Suprapubic skin (tissue), 4 donors: ENCODE data around the gene PDE11A. TPM values are rescaled to one million over a fixed set of nuclear protein-coding genes. Genes with fewer than 3 reads are reported as not detected.

Source experiments
- DNase-seq, 2 donors: peaks; one replicate each; pipeline ENCODE4 v3.0.0-alpha.2; 2019; ENCODE audit warnings: low spot score in 2 of 2
- H3K27ac ChIP-seq: fragments of 200-600 bp; sonication (generic); one replicate; pipeline ENCODE4 v1.5.1; 2019
- H3K27me3 ChIP-seq: fragments of 200-600 bp; sonication (generic); one replicate; pipeline ENCODE4 v1.5.1; 2019
- H3K36me3 ChIP-seq: fragments of 200-600 bp; sonication (generic); one replicate; pipeline ENCODE4 v1.5.1; 2019
- H3K4me1 ChIP-seq: fragments of 200-600 bp; sonication (generic); one replicate; pipeline ENCODE4 v1.5.1; 2019
- H3K4me3 ChIP-seq: fragments of 200-600 bp; sonication (generic); one replicate; pipeline ENCODE4 v1.5.1; 2019; ENCODE audit warnings: mild to moderate bottlenecking
- H3K9me3 ChIP-seq: fragments of 200-600 bp; sonication (generic); one replicate; pipeline ENCODE4 v1.5.1; 2019
- CTCF ChIP-seq, 2 donors: fragments of 200-600 bp in 1 of 2; fragments of 450-650 bp in 1 of 2; sonication (generic) in 1 of 2; IDR thresholded peaks; one replicate each; pipeline ENCODE4 v1.5.1; 2016 to 2019; ENCODE audit warnings: antibody characterized with exemption in 2 of 2, mild to moderate bottlenecking in 1 of 2, moderate library complexity in 1 of 2
- EP300 ChIP-seq: sonication (generic); formaldehyde crosslinking; IDR thresholded peaks from one replicate; pipeline ENCODE4 v1.6.1; 2017; ENCODE audit warnings: antibody characterized with exemption
- POLR2A ChIP-seq, 2 donors: fragments of 450-650 bp; IDR thresholded peaks; one replicate each; pipeline ENCODE4 v1.6.1; 2017; ENCODE audit warnings: antibody characterized with exemption in 2 of 2, mild to moderate bottlenecking in 2 of 2, moderate library complexity in 2 of 2
- POLR2AphosphoS5 ChIP-seq, 3 donors: sonication (generic); formaldehyde crosslinking; IDR thresholded peaks; one replicate each; pipeline ENCODE4 v1.6.1; 2017; ENCODE audit warnings: antibody characterized with exemption in 3 of 3
- WGBS: methylation state at CpG from one replicate; pipeline ENCODE4 v1.1.5; 2018; 5-methylcytosine and 5-hydroxymethylcytosine counted together
- total RNA-seq, 4 donors: library from RNA; depleted of rRNA; stranded (reverse); fragments of >200 nt; gene quantifications; one replicate each; pipeline ENCODE4 v1.1.0, GENCODE V29; 2016

Gene PDE11A
- total RNA-seq, 4 donors from 2014 or later = 0.08 to 1.0 (median 0.36) TPM

- no peak overlapping the region for H3K4me3 ChIP-seq
- TF ChIP-seq EP300 (no peak), CTCF (IDR thresholded peaks at IDR 0.05) (no peak), POLR2AphosphoS5 (IDR thresholded peaks at IDR 0.05) (no peak), POLR2A (IDR thresholded peaks at IDR 0.05) (no peak)
- peaks cover 3% of the 10 kb centered on the region for H3K27me3 ChIP-seq
- no peak overlapping the region for H3K27ac ChIP-seq
- no peaks in the 10 kb centered on the region for H3K9me3 ChIP-seq
- DNase-seq = no peak
- no peaks in the 10 kb centered on the region for H3K4me1 ChIP-seq
- 81% methylated on average over 11 of the region's 11 CpGs for WGBS
- H3K36me3 ChIP-seq = no peaks in the 10 kb centered on the region
Measured at GRCh38 chr2:177721818-177722567, 350.6 kb downstream of the PDE11A start.

GRCh38 chr2:177721087-177721486, 351.5 kb downstream of the PDE11A start:
- H3K4me3 ChIP-seq = no peak overlapping the region
- 98% methylated on average over 2 of the region's 2 CpGs for WGBS
- TF ChIP-seq POLR2AphosphoS5 (IDR thresholded peaks at IDR 0.05) (no peak), POLR2A (IDR thresholded peaks at IDR 0.05) (no peak), EP300 (no peak), CTCF (IDR thresholded peaks at IDR 0.05) (no peak)
- no peak for DNase-seq
- peaks cover under 1% of the 10 kb centered on the region for H3K27me3 ChIP-seq
- no peaks in the 10 kb centered on the region for H3K9me3 ChIP-seq
- no peak overlapping the region for H3K27ac ChIP-seq
- no peaks in the 10 kb centered on the region for H3K4me1 ChIP-seq
- H3K36me3 ChIP-seq = no peaks in the 10 kb centered on the region

GRCh38 chr2:177717831-177718618, 354.6 kb downstream of the PDE11A start:
- no peaks in the 10 kb centered on the region for H3K4me1 ChIP-seq
- H3K9me3 ChIP-seq = no peaks in the 10 kb centered on the region
- H3K4me3 ChIP-seq = no peak overlapping the region
- TF ChIP-seq EP300 (no peak), POLR2A (IDR thresholded peaks at IDR 0.05) (no peak), POLR2AphosphoS5 (IDR thresholded peaks at IDR 0.05) (no peak), CTCF (IDR thresholded peaks at IDR 0.05) (no peak)
- WGBS = 77% methylated on average over 3 of the region's 3 CpGs
- no peak overlapping the region for H3K27ac ChIP-seq
- H3K36me3 ChIP-seq = no peaks in the 10 kb centered on the region
- DNase-seq = no peak
- H3K27me3 ChIP-seq = no peaks in the 10 kb centered on the region

- no peak for TF ChIP-seq EP300
- no peak for TF ChIP-seq POLR2AphosphoS5 (IDR thresholded peaks at IDR 0.05)
- no peak for TF ChIP-seq CTCF (IDR thresholded peaks at IDR 0.05)
- no peak for TF ChIP-seq POLR2A (IDR thresholded peaks at IDR 0.05)
- Histone ChIP-seq H3K36me3 (no peaks in the 10 kb centered on the region), H3K27me3 (no peaks in the 10 kb centered on the region), H3K4me1 (no peaks in the 10 kb centered on the region), H3K4me3 (no peak overlapping the region), H3K9me3 (no peaks in the 10 kb centered on the region), H3K27ac (no peak overlapping the region)
- no peak for DNase-seq
- 93% methylated on average over 1 of the region's 1 CpG for WGBS
Measured at GRCh38 chr2:177716484-177716883, 356.1 kb downstream of the PDE11A start.

- H3K36me3 ChIP-seq = no peaks in the 10 kb centered on the region
- no peak for TF ChIP-seq POLR2AphosphoS5 (IDR thresholded peaks at IDR 0.05)
- no peak for TF ChIP-seq CTCF (IDR thresholded peaks at IDR 0.05)
- no peak for TF ChIP-seq EP300
- no peak for TF ChIP-seq POLR2A (IDR thresholded peaks at IDR 0.05)
- no peaks in the 10 kb centered on the region for H3K27me3 ChIP-seq
- no peak overlapping the region for H3K27ac ChIP-seq
- WGBS = 86% methylated on average over 2 of the region's 2 CpGs
- no peak for DNase-seq
- no peaks in the 10 kb centered on the region for H3K4me1 ChIP-seq
- H3K9me3 ChIP-seq = no peaks in the 10 kb centered on the region
- H3K4me3 ChIP-seq = no peak overlapping the region
Measured at GRCh38 chr2:177715771-177716170, 356.8 kb downstream of the PDE11A start.
